Inflammatory macrophage (primary cell): Measurements from ENCODE around the gene TRABD.

Experiments used
- DNase-seq, 2 donors: peaks; one replicate each; pipeline ENCODE4 v3.0.0-alpha.2; 2020 to 2022

The TRABD gene

GRCh38 chr22:50244420-50245213 is 58.9 kb downstream of the TRABD start, which contains the start of gene TUBGCP6:
TUBGCP6 (minus strand) TSS chr22:50245023; CDS start chr22:50244459, 564 bp downstream.
- DNase-seq, result peak; percentile 93 to 95

- DNase-seq, result no peak
These were observed 59.7 kb downstream of the TRABD start for GRCh38 chr22:50245214-50246072.

GRCh38 chr22:50246242-50247175 is 60.8 kb downstream of the TRABD start:
- no peak for DNase-seq

GRCh38 chr22:50247748-50248147 is 62.0 kb downstream of the TRABD start:
- peak in 1 of 2 donors; percentile 15 for DNase-seq

- no peak for DNase-seq
These were observed 62.7 kb downstream of the TRABD start for GRCh38 chr22:50248196-50249081.
